ENCODE data around the gene ZGRF1. TPM values are rescaled to one million over a fixed set of nuclear protein-coding genes. Genes with fewer than 3 reads are reported as not detected.

Gene ZGRF1
- total RNA-seq, 1 donor: 2.7 TPM

DNA sequence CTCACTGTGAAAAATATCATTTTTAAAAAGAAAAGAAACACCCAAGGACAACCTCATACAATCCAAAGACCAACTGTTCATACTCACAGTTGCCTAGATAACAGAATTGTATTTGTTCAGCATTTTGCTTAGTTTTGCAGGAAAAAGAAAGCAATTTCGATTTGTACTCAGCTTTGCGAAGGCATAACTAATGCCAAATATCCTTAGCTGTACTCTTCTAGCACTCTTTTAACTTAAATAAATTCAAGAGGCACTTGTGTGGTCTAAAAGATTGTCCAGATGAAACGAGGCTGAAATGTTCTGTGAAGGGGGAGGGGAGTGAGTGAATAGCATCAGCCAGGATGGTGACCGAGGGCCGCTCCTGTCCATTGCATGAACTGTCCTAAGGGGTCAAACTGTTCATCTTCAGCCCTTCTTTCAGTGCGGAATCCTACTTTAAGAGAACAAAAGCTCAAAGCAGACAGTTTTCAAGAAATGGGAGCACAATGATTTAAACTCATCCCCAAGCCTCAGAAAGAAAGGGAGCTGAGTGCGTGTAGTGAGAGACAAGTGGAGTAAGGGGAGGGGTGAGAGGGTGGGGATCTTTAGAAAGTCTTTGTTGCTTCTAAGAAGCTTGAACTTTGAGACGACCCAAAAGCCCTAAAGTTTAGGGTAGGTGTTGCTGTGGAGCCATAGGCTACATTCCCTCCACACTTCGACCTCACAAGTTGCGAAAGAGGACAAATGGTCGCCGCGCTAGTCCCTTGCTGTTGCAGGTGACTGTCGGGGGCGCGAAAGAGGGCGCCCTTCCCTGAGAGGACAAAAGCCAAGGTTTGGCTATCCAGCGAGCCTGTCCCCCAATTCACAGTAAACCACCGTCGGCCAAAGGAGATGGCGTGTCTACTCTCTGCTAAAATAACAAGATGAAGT, 116.8 kb downstream of the ZGRF1 start:
- peak in 2 of 3 donors; percentile 15 to 22 for DNase-seq (ENCODE audit: low read depth in 2 of 3, low spot score in 2 of 3)

DNA sequence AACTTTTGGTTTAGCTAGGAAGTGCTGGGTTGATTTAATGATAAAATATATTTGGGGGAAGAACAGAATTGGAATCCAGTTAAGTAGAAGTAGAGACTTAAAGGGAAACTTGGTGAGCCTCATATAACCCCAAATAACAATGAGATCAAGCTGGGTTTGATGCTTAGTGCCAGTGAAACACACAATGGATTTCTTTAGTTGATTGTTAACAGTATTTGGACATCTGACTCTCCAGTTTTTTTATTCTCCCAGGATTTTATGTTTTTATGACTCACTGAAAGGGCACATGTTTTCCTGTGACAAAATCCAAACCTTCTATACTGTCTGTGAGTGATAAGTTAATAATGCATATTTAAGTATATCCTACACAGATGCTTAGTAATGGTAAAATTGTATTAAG, 118.0 kb downstream of the ZGRF1 start:
- peak in 1 of 3 donors; percentile 17 for DNase-seq (ENCODE audit: low read depth in 2 of 3, low spot score in 2 of 3)

DNA sequence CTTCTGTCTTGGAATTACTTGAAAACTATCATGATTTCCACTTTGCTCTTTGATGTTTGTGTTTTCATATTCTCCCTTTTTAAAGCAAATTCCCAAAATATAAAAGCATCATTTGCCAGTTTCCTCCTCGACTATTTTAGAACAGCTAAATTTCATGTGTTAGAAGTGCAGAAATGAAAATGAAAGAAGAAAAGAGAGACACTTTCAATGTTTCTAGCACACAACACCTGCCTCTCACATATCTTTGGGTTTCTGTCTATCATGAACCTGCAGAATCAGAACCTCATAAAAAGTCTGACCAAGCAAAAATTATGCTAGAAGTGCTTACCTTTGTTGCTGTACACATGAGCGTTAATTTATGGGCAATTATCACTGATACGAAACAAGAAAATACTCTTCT, 118.8 kb downstream of the ZGRF1 start:
- DNase-seq (ENCODE audit: low read depth in 2 of 3, low spot score in 2 of 3): peak in 1 of 3 donors; percentile 26

DNA sequence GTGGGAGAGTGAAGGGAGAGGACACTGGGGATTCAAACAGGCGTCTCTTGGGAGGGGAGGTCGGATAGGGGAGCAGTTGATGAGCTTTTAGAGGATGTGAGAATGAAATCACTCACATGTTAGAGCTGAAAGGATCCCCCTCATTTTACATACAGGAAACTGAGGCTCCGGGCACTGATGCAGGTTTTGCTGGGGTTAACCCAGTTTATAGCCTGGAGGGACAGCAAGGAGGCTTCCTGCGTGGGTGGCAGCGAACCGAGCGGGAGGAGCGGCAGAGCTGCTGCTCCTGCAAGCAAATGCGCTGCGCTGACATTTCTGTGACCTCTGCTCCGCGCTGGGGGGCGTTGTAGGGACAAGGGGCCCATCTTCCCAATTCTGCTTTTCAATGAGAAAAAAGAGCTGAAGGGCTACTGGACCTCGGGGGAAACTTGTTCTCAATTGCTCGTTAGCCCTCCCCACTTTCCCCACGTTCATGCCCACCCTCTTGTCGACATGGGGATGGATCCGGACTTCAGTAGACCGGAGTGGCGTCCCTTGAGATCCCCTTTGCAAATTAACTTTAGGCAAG, 119.6 kb downstream of the ZGRF1 start:
- DNase-seq (ENCODE audit: low read depth in 2 of 3, low spot score in 2 of 3): peak in 2 of 3 donors; percentile 25 to 27

DNA sequence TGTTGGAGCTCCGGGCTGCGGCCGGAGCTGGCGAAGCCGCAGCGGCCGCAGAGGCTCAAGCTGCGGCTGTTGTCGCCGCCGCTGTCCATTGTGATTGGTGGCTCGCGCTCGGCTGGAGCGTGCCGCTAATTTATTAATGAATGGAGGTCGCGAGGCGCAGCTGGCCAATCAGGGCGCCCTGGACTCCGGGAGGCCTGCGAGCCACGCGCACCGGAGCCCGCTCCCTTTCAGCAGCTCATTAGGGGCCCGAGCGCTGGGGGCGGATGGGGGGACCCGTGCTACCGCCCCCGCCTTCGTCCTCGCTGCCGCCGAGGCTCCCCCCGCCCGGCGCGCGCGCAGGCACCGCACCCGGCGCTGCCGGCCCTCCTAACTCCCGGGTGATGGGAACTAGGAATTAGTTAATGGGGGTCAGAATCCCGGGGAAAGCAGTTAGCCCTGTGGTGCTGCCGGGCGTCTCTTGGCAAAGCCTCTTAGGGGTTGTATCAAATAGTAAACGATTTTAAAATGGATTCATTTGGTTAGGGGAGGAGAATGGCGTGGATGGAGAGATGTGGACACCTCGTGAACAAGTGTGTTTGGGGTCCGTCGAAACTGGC, 120.1 kb downstream of the ZGRF1 start:
- peak in 2 of 3 donors; percentile 6 to 26 for DNase-seq (ENCODE audit: low read depth in 2 of 3, low spot score in 2 of 3)

DNA sequence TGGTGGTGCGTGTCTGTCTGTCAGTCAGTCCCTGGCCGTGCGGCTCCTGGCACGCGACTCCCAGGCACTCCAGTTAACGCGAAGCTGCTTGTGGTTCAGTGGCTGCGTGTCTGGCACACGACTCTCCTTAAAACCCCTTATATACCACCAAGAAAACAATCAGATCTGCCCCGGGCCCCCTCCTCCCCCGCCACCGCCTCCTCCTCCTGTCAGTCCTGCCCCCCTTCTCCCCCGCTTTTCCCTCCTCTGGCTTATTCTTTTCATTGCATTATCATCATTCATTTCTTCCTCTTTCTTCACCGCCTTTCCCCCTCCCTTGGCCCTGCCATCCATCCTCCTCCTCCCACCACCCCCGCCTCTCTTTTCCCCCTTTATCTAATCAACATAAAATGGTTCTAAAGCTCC, 120.6 kb downstream of the ZGRF1 start, which contains the start of gene NEUROG2:
NEUROG2 (minus strand) TSS at position 115 of the 405 bp plus-strand sequence. CDS start 705 bp downstream, outside the sequence.
- DNase-seq (ENCODE audit: low read depth in 2 of 3, low spot score in 2 of 3): peak in 1 of 3 donors; percentile 10

DNA sequence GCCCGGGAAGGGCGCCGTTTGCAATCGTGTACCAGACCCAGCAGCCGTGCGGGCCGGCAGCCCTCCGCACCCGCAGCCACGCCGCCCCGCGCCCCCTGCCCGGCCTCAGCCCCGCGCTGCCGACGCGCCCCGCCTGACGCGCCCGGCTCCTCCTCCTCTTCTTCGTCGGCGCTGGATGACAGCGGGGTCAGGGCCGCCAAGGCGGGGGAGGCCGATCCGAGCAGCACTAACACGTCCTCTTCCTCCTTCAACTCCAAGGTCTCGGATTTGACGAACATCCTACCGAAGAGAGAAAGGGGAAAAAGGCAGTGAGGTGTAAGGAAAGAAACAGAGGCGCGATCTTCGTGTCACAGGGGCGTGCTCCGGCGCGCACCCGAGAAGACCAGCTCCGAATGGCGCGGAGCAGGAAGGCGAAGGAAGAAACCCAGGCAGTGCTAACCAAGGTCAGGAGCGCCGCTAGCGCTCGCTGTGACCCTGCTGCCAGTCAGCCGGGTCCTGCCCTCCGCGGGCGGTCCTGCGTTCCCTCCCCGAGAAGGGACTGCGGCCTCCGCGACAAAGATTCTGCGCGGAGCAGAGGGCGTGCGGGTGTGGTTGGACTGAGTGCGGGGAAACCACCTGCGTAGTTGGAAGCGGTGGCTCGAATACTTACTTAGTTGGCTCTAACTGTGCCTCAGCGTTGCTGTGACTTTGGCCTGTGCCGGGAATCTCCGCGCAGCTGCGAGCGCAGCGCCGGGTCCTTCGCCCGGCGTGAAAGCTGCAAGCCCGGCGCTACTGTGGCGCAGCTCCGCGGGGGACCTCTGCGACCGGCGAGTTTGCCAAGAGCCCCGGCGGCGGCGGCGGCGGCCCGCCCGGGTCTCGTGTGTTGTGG, 121.3 kb downstream of the ZGRF1 start:
- DNase-seq (ENCODE audit: low read depth in 2 of 3, low spot score in 2 of 3): peak in 2 of 3 donors; percentile 38 to 43

DNA sequence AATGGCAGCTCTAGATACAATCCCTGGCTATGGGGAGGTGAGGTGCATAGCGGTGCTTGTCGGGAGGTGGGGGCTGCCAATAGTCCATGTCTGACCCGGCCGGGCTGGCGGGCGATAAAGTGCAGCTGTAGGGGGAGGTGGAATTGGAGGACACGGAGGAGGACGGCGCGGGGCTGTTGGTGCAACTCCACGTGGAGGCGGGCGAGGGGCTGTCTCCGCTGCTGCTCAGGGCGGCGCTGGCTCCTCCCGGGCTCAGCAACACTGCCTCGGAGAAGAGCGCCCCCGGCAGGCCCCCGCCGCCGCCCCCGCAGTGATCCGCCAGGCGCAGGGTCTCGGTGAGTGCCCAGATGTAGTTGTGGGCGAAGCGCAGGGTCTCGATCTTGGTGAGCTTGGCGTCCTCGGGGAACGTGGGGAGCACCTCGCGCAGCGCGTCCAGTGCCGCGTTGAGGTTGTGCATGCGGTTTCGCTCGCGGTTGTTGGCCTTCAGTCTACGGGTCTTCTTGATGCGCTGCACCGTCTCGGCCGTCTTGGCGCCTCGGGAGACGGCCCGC, 122.0 kb downstream of the ZGRF1 start:
- DNase-seq (ENCODE audit: low read depth in 2 of 3, low spot score in 2 of 3): peak in 1 of 3 donors; percentile 8

DNA sequence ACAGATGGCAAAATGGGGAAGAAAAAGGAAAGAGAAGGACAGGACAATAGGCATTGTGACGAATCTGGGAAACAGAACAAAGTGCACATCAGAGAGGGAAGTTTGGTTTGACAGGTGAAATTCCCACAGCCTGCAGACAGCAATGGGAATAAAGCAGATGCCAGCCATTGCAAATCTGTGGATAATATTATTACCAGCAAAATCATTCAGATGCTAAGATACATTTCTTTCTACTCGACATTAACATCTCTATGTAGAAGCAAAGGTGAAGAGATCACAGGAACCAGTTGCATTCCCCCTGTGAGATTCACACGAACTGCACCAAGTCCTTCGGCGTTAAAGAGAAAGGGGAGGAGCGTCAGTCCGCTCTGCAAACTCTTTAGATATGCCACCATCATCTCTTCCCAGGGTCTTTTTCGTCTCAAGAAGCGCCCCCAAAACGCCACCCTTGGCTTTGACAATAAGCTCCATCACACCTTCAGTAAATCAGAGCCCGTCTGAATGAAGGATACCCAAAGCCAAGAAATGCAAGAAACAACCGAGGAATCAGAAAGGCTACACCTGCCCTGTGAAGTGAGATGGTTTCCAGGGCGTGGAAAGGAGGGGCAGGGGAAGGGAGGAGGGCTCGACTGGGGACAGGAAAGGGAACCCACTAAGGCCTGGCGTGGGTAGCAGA, 122.6 kb downstream of the ZGRF1 start:
- DNase-seq (ENCODE audit: low read depth in 2 of 3, low spot score in 2 of 3): peak in 2 of 3 donors; percentile 15 to 32

DNA sequence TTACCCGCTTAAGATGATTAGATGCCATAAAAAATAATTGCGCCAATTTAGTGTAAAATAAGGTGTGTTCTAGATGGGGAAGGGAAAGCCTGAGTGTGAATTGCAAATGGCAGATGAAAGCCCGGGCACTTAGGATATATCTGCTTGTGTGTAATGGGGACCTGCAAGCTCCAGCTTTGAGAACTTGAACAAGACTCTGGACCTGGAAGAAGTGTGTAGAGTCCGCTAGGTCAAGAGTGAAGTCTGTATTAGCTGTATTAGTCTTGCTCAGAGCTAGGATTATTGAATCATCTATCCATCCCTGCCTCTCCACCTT, 124.9 kb downstream of the ZGRF1 start:
- DNase-seq (ENCODE audit: low read depth in 2 of 3, low spot score in 2 of 3): peak in 1 of 3 donors; percentile 5

DNA sequence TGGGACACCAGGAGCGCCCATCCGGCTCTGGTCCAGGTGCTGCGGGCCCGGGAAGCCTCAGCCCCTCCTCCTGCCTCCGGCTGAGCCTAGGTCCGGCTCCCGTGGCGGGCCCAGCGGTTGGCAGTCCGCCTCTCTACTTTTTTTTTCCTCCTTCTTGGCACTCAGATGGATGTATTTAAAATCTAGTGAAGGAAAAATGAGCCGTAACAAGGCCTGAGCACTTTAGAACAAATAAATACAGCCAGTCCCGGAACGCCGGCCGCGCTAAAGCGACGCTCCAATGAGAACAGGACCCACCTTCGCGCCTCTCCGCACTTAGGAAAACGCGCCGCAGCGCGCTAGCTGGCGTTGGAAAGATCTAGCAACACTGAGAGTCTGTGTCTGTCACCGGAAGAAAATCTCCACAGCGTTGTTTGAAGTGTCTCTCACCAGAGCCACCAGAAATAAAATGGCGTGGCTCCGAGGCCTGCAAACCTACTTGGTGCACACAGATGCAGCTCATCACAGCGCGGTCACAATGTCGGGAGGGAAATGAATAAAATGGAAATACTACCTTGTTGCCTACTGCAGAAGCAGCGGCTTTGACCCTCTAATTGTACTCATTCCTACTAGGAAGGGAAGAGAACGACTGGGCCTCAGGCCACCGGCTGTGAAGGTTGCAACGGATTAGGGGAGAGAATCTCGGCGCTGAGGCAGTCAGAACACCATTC, 125.5 kb downstream of the ZGRF1 start:
- DNase-seq (ENCODE audit: low read depth in 2 of 3, low spot score in 2 of 3): peak in 2 of 3 donors; percentile 9 to 11

DNA sequence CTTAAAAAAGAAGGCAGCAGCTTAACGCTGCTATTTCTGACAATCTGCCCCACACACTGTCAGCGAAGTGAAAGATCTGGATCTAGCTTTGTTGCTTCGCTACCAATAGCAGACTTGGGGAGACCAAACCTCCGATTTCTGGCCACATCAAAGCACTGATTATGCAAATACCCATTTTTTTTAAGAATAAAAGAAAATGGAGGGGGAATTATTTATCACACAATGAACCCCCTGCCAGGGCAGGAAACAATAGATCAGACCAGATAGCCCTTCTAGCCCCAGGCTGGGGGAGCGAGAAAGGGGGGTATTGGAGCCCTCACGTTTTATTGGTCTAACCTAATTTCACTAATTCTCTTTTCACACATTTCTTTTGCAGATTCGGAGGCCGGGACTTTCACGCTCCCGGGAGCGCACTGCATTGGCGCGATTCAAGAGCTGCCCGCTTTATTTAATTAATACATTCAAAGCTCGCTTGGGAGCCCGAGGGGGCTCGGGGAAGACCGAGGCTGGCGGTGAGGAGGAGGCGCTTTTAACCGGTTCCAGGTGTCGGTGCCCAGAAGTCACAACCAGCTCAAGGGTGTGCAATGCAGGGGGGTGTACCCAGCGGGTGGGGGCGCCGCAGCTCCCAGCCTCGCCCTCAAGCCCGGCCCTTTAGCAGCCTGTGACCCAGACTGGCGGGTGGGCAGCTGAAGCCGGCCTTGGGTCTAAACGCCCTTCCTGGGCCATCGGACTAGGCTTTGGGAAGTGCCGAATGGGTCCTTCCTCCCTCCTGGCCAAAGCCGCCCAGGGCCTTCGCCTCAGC, 126.2 kb downstream of the ZGRF1 start:
- DNase-seq (ENCODE audit: low read depth in 2 of 3, low spot score in 2 of 3): peak in 2 of 3 donors; percentile 10 to 13

DNA sequence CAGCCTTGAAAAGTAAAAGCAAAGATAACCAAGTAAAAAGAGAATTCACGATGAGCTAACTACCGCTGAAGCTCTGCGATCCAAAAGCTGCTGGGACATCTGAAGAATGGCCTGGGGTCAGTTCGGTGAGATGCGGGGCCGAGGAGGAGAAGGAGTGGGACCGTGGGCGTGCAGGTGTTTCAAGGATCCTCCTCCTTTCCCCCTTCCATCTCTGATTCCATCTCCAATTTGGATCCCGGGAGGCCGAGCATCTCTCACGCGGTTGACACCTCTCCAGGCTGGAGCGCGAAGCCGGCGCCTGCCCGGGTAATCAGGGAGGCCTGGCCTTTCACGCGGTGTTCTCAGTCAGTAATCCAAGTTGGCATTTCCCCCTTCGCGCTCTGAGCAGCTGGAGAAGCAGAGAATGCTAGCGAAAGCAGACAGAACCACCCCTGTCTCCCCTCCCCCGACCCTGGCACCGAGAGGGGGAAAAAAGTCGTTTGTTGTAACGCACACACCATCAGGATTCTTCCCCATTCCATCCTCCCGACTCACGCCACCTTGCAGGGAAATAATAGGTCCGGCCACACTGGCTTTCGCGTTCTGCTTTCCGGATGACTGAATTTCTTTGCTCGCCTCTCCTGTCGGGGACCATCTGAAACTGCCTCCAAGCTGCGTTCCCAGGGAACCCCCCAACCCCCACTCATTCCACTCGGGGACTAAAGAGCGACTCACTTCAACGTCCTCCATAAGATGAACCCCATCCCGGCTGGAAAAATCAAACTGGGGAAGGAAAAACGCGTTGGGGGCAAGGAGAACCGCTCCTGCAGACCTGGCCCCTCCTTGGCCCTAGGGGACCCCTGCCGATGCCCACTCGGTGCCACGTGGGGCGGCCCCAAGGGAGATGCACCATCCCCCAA, 127.2 kb downstream of the ZGRF1 start:
- DNase-seq (ENCODE audit: low read depth in 2 of 3, low spot score in 2 of 3): peak in 2 of 3 donors; percentile 24 to 27

DNA sequence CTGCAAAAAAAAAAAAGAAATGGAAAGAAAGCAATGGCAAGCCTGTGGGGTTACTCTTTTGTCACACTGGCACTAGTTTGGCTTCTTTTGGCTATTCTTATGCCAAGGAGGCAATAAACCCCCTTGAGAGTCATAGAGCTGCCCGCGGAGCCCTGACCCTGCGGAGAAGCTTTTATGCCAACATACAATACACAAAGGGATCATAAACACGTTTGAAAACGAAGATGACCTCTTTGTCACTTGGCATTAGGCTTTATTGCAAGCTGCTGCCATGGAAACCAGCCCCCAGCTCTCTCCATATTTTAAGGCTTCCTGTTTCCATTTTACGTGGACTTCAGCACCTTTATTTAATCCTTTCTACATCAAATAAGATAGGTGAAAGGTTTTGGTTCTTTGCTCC, 128.4 kb downstream of the ZGRF1 start:
- peak in 2 of 3 donors; percentile 3 to 9 for DNase-seq (ENCODE audit: low read depth in 2 of 3, low spot score in 2 of 3)

DNA sequence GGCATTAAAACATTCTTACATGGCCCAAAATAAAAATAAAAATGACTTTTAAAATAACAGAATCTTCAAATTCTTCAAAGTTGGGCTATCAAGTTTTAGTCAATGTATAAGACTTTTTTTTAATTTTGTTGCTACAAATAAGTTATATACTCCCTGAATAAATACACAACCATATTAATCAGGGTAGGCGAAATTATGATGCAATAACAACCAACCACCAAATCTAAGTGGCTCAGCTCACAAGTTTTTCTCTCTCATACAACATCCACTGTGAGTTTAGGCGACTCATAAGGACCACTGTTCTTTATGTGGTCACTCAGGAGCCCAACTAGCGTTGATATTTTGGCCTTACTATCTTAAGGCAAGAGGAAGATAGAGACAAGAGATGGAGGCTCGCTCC, 131.9 kb downstream of the ZGRF1 start:
- no peak for DNase-seq (ENCODE audit: low read depth in 2 of 3, low spot score in 2 of 3)

DNA sequence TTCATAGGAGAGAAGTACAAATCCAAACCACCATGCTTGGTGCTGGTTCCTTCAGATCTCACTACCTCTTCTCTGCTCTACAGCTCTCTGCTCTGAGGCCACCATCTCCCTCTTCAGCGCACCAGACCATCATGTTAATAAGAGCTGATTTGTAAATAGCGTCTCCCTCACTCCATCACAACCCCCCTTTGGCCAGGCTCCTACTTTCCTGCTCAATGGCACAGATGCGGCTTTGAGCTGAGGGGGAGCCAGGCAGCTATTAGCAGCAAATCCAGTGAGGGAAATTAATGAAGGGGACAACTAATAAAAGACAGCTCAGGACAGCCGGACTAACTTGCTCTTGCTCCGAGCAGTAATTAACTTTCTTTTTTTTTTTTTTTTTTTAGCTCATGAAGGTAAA, 133.8 kb downstream of the ZGRF1 start:
- no peak for DNase-seq (ENCODE audit: low read depth in 2 of 3, low spot score in 2 of 3)

DNA sequence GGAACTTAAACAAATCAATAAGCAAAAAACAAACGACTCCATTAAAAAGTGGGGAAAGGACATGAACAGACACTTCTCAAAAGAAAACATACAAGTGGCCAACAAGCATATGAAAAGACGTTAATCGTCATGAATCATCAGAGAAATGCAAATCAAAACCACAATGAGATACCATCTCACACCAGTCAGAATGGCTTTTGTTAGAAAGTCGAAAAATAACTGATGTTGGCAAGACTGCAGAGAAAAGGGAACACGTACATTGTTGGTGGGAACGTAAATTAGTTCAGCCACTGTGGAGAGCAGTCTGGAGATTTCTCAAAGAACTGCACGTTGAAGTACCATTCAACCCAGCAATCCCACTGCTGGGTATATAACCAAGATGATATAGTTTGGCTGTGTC, 144.4 kb downstream of the ZGRF1 start:
- no peak for DNase-seq (ENCODE audit: low read depth in 2 of 3, low spot score in 2 of 3)
